HepG2 (cell line): ENCODE results near the gene TLN1. TPM values are rescaled to one million over a fixed set of nuclear protein-coding genes. Genes with fewer than 3 reads are reported as not detected.

ENCODE experiments used
- ELF3 ChIP-seq: IDR thresholded peaks from 2 replicates; pipeline ENCODE4 v1.6.1; 2016; ENCODE audit warnings: missing genetic modification reagents, missing compliant biosample characterization
- HDAC1 ChIP-seq: sonication (generic); formaldehyde crosslinking; IDR thresholded peaks from 2 replicates; pipeline ENCODE4 v1.5.1; 2020; ENCODE audit warnings: mild to moderate bottlenecking, missing genetic modification reagents
- ISL2 ChIP-seq: sonication (generic); formaldehyde crosslinking; IDR thresholded peaks from 2 replicates; pipeline ENCODE4 v1.5.0; 2020; ENCODE audit warnings: missing genetic modification reagents
- ISX ChIP-seq: sonication (generic); formaldehyde crosslinking; conservative IDR thresholded peaks from 2 replicates; pipeline ENCODE4 v1.5.0; 2020; ENCODE audit warnings: missing genetic modification reagents
- KLF6 ChIP-seq: IDR thresholded peaks from 2 replicates; pipeline ENCODE4 v1.8.0; 2016; ENCODE audit warnings: missing biosample characterization, missing genetic modification reagents
- LCORL ChIP-seq, 2 experiments: fragments of 450-650 bp in 1 of 2; sonication (generic) in 1 of 2; formaldehyde crosslinking in 1 of 2; IDR thresholded peaks; 2 replicates each; pipeline versions ENCODE4 v1.5.0 to v1.6.1; 2017 to 2020; ENCODE audit warnings: antibody characterized with exemption in 1 of 2, missing genetic modification reagents in 1 of 2
- MED13 ChIP-seq: sonication (generic); formaldehyde crosslinking; IDR thresholded peaks from 2 replicates; pipeline ENCODE4 v1.5.0; 2020; ENCODE audit warnings: missing genetic modification reagents
- RBM39 ChIP-seq: fragments of 200-400 bp; formaldehyde crosslinking; IDR thresholded peaks from one replicate; pipeline ENCODE4 v1.6.1; 2018; ENCODE audit warnings: antibody characterized with exemption, mild to moderate bottlenecking, low read depth, low read length; ENCODE audit not compliant: poor library complexity, severe bottlenecking
- SATB2 ChIP-seq: sonication (generic); formaldehyde crosslinking; IDR thresholded peaks from 2 replicates; pipeline ENCODE4 v1.5.0; 2020; ENCODE audit warnings: missing genetic modification reagents
- SMAD9 ChIP-seq: sonication (generic); formaldehyde crosslinking; IDR thresholded peaks from 2 replicates; pipeline ENCODE4 v1.5.1; 2020; ENCODE audit warnings: mild to moderate bottlenecking, missing genetic modification reagents
- TAF1 ChIP-seq: sonication (generic); formaldehyde crosslinking; IDR thresholded peaks from 2 replicates; pipeline ENCODE4 v1.4.0; 2020; ENCODE audit warnings: missing genetic modification reagents
- ZBTB20 ChIP-seq: sonication (generic); formaldehyde crosslinking; IDR thresholded peaks from 2 replicates; pipeline ENCODE4 v1.8.1; 2023; ENCODE audit warnings: missing genetic modification reagents, low read depth, mild to moderate bottlenecking, borderline replicate concordance
- ZNF205 ChIP-seq: IDR thresholded peaks from 2 replicates; pipeline ENCODE4 v1.6.1; 2018; ENCODE audit warnings: missing biosample characterization, missing genetic modification reagents
- ZNF253 ChIP-seq: sonication (generic); formaldehyde crosslinking; IDR thresholded peaks from 2 replicates; pipeline ENCODE4 v1.8.0; 2022; ENCODE audit warnings: mild to moderate bottlenecking, missing genetic modification reagents, borderline replicate concordance
- ZNF350 ChIP-seq: sonication (generic); formaldehyde crosslinking; IDR thresholded peaks from 2 replicates; pipeline ENCODE4 v1.4.0; 2020; ENCODE audit warnings: mild to moderate bottlenecking, low read depth, missing genetic modification reagents, borderline replicate concordance
- ZNF547 ChIP-seq: sonication (generic); formaldehyde crosslinking; IDR thresholded peaks from 2 replicates; pipeline ENCODE4 v1.5.1; 2020; ENCODE audit warnings: mild to moderate bottlenecking, missing genetic modification reagents
- ZNF768 ChIP-seq: sonication (generic); formaldehyde crosslinking; IDR thresholded peaks from 2 replicates; pipeline ENCODE4 v1.4.0; 2020; ENCODE audit warnings: missing genetic modification reagents
- polyA plus RNA-seq, 8 experiments: library from polyadenylated mRNA; depleted of rRNA in 3 of 8; stranded (reverse) in 7 of 8; unstranded in 1 of 8; fragments of >200 nt; fragmentation: Illumina TruSeq in 4 of 8; extraction: Trizol in 4 of 8; gene quantifications; 2 replicates each; pipeline versions ENCODE4 v1.2.1 to v1.2.3, GENCODE V29; 2011 to 2016; ENCODE audit warnings: low read depth in 4 of 8, missing spikeins in 1 of 8, mixed read lengths in 1 of 8; ENCODE audit not compliant: insufficient read depth in 1 of 8
- total RNA-seq, 5 experiments: library from RNA; depleted of rRNA; stranded (reverse); fragments of >200 nt; fragmentation: Illumina TruSeq; extraction: Trizol; gene quantifications; 2 replicates each; pipeline ENCODE4 v1.2.3, GENCODE V29; 2016; ENCODE audit warnings: low read depth in 1 of 5
- TF ChIP-seq, protein P1 (sequence below): sonication (generic); formaldehyde crosslinking; IDR thresholded peaks from 2 replicates; pipeline ENCODE4 v1.5.0; 2020; ENCODE audit warnings: missing genetic modification reagents
- TF ChIP-seq, protein P2 (sequence below), 2 experiments: fragments of 450-650 bp in 1 of 2; sonication (generic) in 1 of 2; formaldehyde crosslinking in 1 of 2; IDR thresholded peaks; 2 replicates each; pipeline versions ENCODE4 v1.6.1 to v1.8.0; 2016 to 2022; ENCODE audit warnings: antibody characterized with exemption in 1 of 2, mild to moderate bottlenecking in 1 of 2, missing genetic modification reagents in 1 of 2

The TLN1 gene
- total and polyA plus RNA-seq, 2 of the 13 experiments (the other 11 are each of a cell fraction or from before 2014, with no cell fraction given), result 35.2 to 51.8 TPM

DNA sequence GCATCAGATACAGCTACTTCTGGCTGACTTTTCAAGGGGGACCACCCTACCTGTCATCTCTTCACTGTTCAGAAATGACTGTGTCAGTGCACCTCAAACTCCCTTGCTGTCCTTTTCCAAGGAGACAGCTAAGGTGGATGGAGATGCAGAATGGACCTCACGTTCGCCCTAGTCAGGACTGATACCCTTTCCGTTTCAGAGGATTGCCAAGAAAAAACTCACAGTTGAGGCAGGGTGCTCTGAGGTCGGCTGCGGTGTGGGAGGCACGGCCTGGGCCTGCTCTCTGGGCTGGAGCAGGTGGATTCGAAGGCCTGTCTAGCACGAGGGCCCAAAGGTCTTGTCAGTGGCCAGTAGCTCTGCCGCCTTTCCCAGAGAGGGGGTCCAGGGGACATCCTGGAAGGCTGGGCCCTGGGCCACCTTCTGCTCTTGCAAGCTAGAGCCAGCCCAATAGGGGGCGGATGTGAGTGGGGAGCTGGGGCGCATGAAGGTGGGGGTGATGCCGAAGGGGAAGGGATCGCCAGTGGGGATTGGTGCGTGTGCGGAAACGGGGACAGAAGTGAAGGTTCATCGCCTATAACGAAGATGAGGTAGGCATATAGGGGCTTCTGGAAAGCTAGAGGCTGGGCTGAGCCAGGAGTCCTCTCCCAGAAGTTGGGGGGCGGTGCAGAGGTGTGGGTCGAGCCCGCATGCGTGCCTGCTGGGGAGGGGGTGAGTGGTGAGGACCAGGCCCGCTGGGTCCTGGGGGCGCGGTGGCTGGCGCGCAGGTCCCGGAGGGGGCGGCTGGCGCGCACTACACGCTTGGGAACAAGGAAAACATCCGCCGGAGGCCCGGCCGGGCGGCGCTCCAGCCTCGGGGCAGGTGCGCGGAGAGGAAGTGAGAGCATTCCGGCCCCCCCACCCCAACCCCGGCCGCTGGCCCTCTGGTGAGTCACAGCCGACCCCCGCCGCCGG lies 24.6 kb upstream of the TLN1 start (continued):
- TF ChIP-seq ZNF350 (CRISPR knock-in tag), result peak; percentile 49; the same call in 1 of the 2 replicates
- TF ChIP-seq SMAD9, result peak; percentile 45; the same call in 1 of the 2 replicates
- TF ChIP-seq ELF3 (CRISPR knock-in tag), result peak; percentile 54; the same call in 1 of the 2 replicates
- TF ChIP-seq, protein P1, sequence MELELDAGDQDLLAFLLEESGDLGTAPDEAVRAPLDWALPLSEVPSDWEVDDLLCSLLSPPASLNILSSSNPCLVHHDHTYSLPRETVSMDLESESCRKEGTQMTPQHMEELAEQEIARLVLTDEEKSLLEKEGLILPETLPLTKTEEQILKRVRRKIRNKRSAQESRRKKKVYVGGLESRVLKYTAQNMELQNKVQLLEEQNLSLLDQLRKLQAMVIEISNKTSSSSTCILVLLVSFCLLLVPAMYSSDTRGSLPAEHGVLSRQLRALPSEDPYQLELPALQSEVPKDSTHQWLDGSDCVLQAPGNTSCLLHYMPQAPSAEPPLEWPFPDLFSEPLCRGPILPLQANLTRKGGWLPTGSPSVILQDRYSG (CRISPR knock-in tag), result peak; percentile 86; the same call in 1 of the 2 replicates
- TF ChIP-seq ZNF205 (CRISPR knock-in tag), result peak; percentile 56; the same call in 1 of the 2 replicates
- TF ChIP-seq SATB2 (CRISPR knock-in tag), result 0 out of 2 replicates have a peak, but pooled peaks have one; percentile 57
- TF ChIP-seq LCORL (IDR thresholded peaks at IDR 0.05), result no peak
- peak; percentile 57 for TF ChIP-seq LCORL (CRISPR knock-in tag; IDR thresholded peaks at IDR 0.05)
- TF ChIP-seq MED13 (CRISPR knock-in tag), result no peak
- TF ChIP-seq ISX (CRISPR knock-in tag), result no peak
- peak; percentile 65; the same call in 1 of the 2 replicates for TF ChIP-seq TAF1 (CRISPR knock-in tag)
- TF ChIP-seq ZBTB20 (CRISPR knock-in tag), result peak; percentile 50; the same call in 1 of the 2 replicates
- TF ChIP-seq, protein P2, sequence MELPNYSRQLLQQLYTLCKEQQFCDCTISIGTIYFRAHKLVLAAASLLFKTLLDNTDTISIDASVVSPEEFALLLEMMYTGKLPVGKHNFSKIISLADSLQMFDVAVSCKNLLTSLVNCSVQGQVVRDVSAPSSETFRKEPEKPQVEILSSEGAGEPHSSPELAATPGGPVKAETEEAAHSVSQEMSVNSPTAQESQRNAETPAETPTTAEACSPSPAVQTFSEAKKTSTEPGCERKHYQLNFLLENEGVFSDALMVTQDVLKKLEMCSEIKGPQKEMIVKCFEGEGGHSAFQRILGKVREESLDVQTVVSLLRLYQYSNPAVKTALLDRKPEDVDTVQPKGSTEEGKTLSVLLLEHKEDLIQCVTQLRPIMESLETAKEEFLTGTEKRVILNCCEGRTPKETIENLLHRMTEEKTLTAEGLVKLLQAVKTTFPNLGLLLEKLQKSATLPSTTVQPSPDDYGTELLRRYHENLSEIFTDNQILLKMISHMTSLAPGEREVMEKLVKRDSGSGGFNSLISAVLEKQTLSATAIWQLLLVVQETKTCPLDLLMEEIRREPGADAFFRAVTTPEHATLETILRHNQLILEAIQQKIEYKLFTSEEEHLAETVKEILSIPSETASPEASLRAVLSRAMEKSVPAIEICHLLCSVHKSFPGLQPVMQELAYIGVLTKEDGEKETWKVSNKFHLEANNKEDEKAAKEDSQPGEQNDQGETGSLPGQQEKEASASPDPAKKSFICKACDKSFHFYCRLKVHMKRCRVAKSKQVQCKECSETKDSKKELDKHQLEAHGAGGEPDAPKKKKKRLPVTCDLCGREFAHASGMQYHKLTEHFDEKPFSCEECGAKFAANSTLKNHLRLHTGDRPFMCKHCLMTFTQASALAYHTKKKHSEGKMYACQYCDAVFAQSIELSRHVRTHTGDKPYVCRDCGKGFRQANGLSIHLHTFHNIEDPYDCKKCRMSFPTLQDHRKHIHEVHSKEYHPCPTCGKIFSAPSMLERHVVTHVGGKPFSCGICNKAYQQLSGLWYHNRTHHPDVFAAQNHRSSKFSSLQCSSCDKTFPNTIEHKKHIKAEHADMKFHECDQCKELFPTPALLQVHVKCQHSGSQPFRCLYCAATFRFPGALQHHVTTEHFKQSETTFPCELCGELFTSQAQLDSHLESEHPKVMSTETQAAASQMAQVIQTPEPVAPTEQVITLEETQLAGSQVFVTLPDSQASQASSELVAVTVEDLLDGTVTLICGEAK (IDR thresholded peaks at IDR 0.05), result no peak
- TF ChIP-seq, protein P2 (CRISPR knock-in tag; IDR thresholded peaks at IDR 0.05), result peak; percentile 51
- TF ChIP-seq ZNF768 (CRISPR knock-in tag), result peak; percentile 54; the same call in 1 of the 2 replicates
- TF ChIP-seq ZNF253 (CRISPR knock-in tag), result no peak
- peak; percentile 79 for TF ChIP-seq HDAC1 (CRISPR knock-in tag)
- TF ChIP-seq ZNF547 (CRISPR knock-in tag), result peak; percentile 48; the same call in 1 of the 2 replicates
- TF ChIP-seq ISL2 (CRISPR knock-in tag), result peak; percentile 69
- peak; percentile 85 for TF ChIP-seq KLF6 (CRISPR knock-in tag)
- TF ChIP-seq RBM39, result peak; percentile 52
